GM12878 (cell line): Measurements from ENCODE around the gene SHFL. TPM values are rescaled to one million over a fixed set of nuclear protein-coding genes. Genes with fewer than 3 reads are reported as not detected.

ENCODE experiments used
- ATAC-seq: fragments of 200-7000 bp; cut with Tn5 transposase; 3 replicates; pipeline ENCODE4 v1.9.1; 2020; ENCODE audit warnings: mild to moderate bottlenecking, moderate library complexity
- BruUV-seq: library from RNA; stranded (reverse); fragments of 400-500 nt; replicated peaks from 2 replicates; lab custom pipeline; 2021; lab: Mats Ljungman, UMichigan
- CTCF ChIA-PET: fragments of 300-600 bp; sonication (Branson Sonifier 250); formaldehyde crosslinking; extraction: SDS; loops from one replicate; lab custom pipeline; 2021; ENCODE audit warnings: inconsistent platforms; lab: Yijun Ruan, JAX
- POLR2A ChIA-PET: fragments of 350-600 bp; formaldehyde crosslinking; extraction: SDS; loops from one replicate; lab custom pipeline; 2021; ENCODE audit warnings: inconsistent platforms; lab: Charles Lee
- RAD21 ChIA-PET: fragments of 300-600 bp; sonication (Branson Sonifier 250); formaldehyde crosslinking; loops from one replicate; lab custom pipeline; 2023; ENCODE audit warnings: antibody characterized with exemption; ENCODE audit not compliant: unreplicated experiment; lab: Charles Lee
- SMC1A ChIA-PET: fragments of 300-600 bp; sonication (Branson Sonifier 250); formaldehyde crosslinking; loops from one replicate; lab custom pipeline; 2023; ENCODE audit not compliant: unreplicated experiment, uncharacterized antibody; lab: Charles Lee
- DNase-seq: peaks from one replicate; pipeline ENCODE4 v3.0.0-alpha.2; 2011; ENCODE audit warnings: low read depth, low spot score
- FAIRE-seq: peaks from 3 replicates; lab custom pipeline; 2011; peaks lifted over from hg19 to GRCh38; lab: Jason Lieb, UNC
- H2AFZ ChIP-seq: 2 replicates; pipeline ENCODE4 v1.6.0; 2011; ENCODE audit warnings: low read depth, low read length, control low read depth; ENCODE audit not compliant: control insufficient read depth
- H3K27ac ChIP-seq: 2 replicates; pipeline ENCODE4 v1.5.1; 2011; ENCODE audit warnings: control low read depth; ENCODE audit not compliant: control insufficient read depth, insufficient read depth
- H3K27me3 ChIP-seq, 2 experiments: replicated peaks in 1 of 2; 2 replicates each; pipeline versions ENCODE4 v1.6.0 to v1.6.1; 2011; ENCODE audit warnings: low read length in 1 of 2; ENCODE audit not compliant: control insufficient read depth in 2 of 2, insufficient read depth in 2 of 2
- H3K36me3 ChIP-seq, 2 experiments: 2 replicates each; pipeline ENCODE4 v1.5.1; 2011; ENCODE audit warnings: low read length in 1 of 2; ENCODE audit not compliant: control insufficient read depth in 2 of 2, insufficient read depth in 2 of 2
- H3K4me1 ChIP-seq: 2 replicates; pipeline ENCODE4 v1.6.1; 2011; ENCODE audit warnings: mild to moderate bottlenecking, low read length, moderate library complexity, mixed read lengths; ENCODE audit not compliant: control insufficient read depth, insufficient read depth
- H3K4me2 ChIP-seq: 2 replicates; pipeline ENCODE4 v1.6.0; 2011; ENCODE audit warnings: control low read depth; ENCODE audit not compliant: control insufficient read depth, insufficient read depth
- H3K4me3 ChIP-seq: fragments of 200-600 bp; sonication (generic); 2 replicates; pipeline ENCODE4 v1.5.1; 2016
- H3K79me2 ChIP-seq: 2 replicates; pipeline ENCODE4 v1.6.0; 2011; ENCODE audit warnings: low read length; ENCODE audit not compliant: control insufficient read depth, insufficient read depth
- H3K9ac ChIP-seq: 2 replicates; pipeline ENCODE4 v1.8.0; 2011; ENCODE audit warnings: low read length, control low read depth, mixed read lengths; ENCODE audit not compliant: control insufficient read depth, insufficient read depth
- H3K9me3 ChIP-seq: replicated peaks from 3 replicates; pipeline ENCODE4 v1.5.1; 2011; ENCODE audit warnings: mild to moderate bottlenecking, low read length; ENCODE audit not compliant: control insufficient read depth, insufficient read depth
- H4K20me1 ChIP-seq: 2 replicates; pipeline ENCODE4 v1.6.0; 2011; ENCODE audit not compliant: control insufficient read depth, insufficient read depth
- CHD2 ChIP-seq: IDR thresholded peaks from 2 replicates; pipeline ENCODE4 v1.6.1; 2011; ENCODE audit warnings: low read depth, low read length, improper control_type of control experiment, borderline replicate concordance
- CREB1 ChIP-seq: IDR thresholded peaks from 2 replicates; pipeline ENCODE4 v1.6.1; 2012; ENCODE audit warnings: low read depth, mild to moderate bottlenecking, inconsistent platforms
- EP300 ChIP-seq, 2 experiments: fragments of 150-350 bp in 1 of 2; IDR thresholded peaks; 2 replicates each; pipeline ENCODE4 v1.6.1; 2011 to 2012; ENCODE audit warnings: low read depth in 2 of 2, low read length in 2 of 2, borderline replicate concordance in 1 of 2, improper control_type of control experiment in 1 of 2, inconsistent platforms in 1 of 2; ENCODE audit not compliant: control insufficient read depth in 1 of 2
- FOS ChIP-seq: IDR thresholded peaks from 3 replicates; pipeline ENCODE4 v1.6.1; 2011; ENCODE audit warnings: borderline replicate concordance; ENCODE audit not compliant: insufficient read length; ENCODE audit errors: extremely low read depth
- IKZF1 ChIP-seq: fragments of 450-650 bp; conservative IDR thresholded peaks from 2 replicates; pipeline ENCODE4 v1.6.1; 2017; ENCODE audit warnings: antibody characterized with exemption, mild to moderate bottlenecking
- IRF4 ChIP-seq: IDR thresholded peaks from 2 replicates; pipeline ENCODE4 v1.6.1; 2011; ENCODE audit warnings: low read depth, low read length
- LARP7 ChIP-seq: fragments of 450-650 bp; IDR thresholded peaks from 2 replicates; pipeline ENCODE4 v1.6.1; 2017; ENCODE audit warnings: mild to moderate bottlenecking
- MYC ChIP-seq: IDR thresholded peaks from 2 replicates; pipeline ENCODE4 v1.6.1; 2011; ENCODE audit warnings: mild to moderate bottlenecking, low read length, moderate library complexity, inconsistent platforms; ENCODE audit not compliant: insufficient read depth, insufficient replicate concordance, insufficient read length, severe bottlenecking
- SMAD1 ChIP-seq: fragments of 450-650 bp; IDR thresholded peaks from 2 replicates; pipeline ENCODE4 v1.6.1; 2018; ENCODE audit warnings: mild to moderate bottlenecking, low read depth; ENCODE audit not compliant: partially characterized antibody
- ZZZ3 ChIP-seq: IDR thresholded peaks from 2 replicates; pipeline ENCODE4 v1.6.1; 2011; ENCODE audit warnings: low read depth; ENCODE audit not compliant: control insufficient read depth, insufficient read length
- WGBS: methylation state at CpG from one replicate; pipeline ENCODE4 v1.1.6; 2016; ENCODE audit warnings: low lambda C conversion rate; ENCODE audit not compliant: insufficient replicate concordance, insufficient coverage; ENCODE audit errors: missing lambda C conversion rate; 5-methylcytosine and 5-hydroxymethylcytosine counted together
- in situ Hi-C: fragments of 300-500 bp; cut with MboI; formaldehyde crosslinking; loops from 9 replicates; pipeline ENCODE4 v1.14.3; 2018; ENCODE audit warnings: mixed read lengths
- intact Hi-C: fragments of 100-400 bp; cut with micrococcal nuclease; formaldehyde crosslinking; loops from one replicate; pipeline ENCODE4 v1.14.2; 2022; ENCODE audit not compliant: unreplicated experiment
- polyA plus RNA-seq, 11 experiments: library from polyadenylated mRNA; depleted of rRNA in 4 of 11; unstranded in 6 of 11; stranded (reverse) in 5 of 11; fragments of >200 nt; fragmentation: Nextera tagmentation in 4 of 11; fragmentation: Illumina TruSeq in 1 of 11; extraction: Ambion mirVana in 4 of 11; extraction: Trizol in 1 of 11; gene quantifications; 1 replicate in 1 of 11; 2 replicates in 10 of 11; pipeline versions ENCODE4 v1.2.1 to v1.2.3, GENCODE V29; 2011 to 2016; ENCODE audit warnings: inconsistent platforms in 2 of 11, missing spikeins in 2 of 11, low read depth in 1 of 11
- total RNA-seq, 4 experiments: library from RNA; depleted of rRNA in 3 of 4; stranded (reverse); fragments of >200 nt in 3 of 4; fragmentation: Illumina TruSeq in 1 of 4; extraction: Trizol in 1 of 4; gene quantifications; 2 replicates each; pipeline versions ENCODE4 v1.2.1 to v1.2.3, GENCODE V29; 2013 to 2021
- TF ChIP-seq, protein P1 (sequence below): fragments of 450-650 bp; IDR thresholded peaks from 2 replicates; pipeline ENCODE4 v1.6.1; 2017; ENCODE audit warnings: mild to moderate bottlenecking, moderate library complexity

The SHFL gene
- total and polyA plus RNA-seq, 10 of the 15 experiments (the other 5 are each of a cell fraction or from before 2014, with no cell fraction given), result 8.0 to 83.8 (median 40.7) TPM

DNA sequence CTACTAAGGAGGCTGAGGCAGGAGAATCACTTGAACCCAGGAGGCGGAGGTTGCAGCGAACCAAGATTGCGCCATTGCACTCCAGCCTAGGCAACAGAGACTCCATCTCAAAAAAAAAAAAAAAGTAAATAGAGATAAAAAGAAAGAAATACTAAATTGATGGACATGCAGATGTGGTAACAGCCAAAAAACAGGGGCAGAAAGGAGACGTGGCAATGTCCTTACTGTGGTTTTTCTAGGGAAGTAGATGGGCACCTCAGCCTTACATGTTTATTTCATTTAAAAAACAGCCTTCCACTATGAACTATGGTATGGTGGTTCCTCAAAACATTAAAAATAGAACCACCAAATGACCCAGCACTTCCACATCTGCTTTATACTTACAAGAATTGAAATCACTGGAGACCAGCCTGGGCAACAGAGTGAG, 40.1 kb downstream of the SHFL start:
- H3K9ac ChIP-seq, result no peak overlapping the region
- H4K20me1 ChIP-seq, result no peaks in the 10 kb centered on the region
- intact Hi-C loops (no loop called here), in situ Hi-C loops (no loop called here)
- peaks cover 0 to 15% of the 10 kb centered on the region in 2 experiments for H3K36me3 ChIP-seq
- 69% methylated on average over 3 of the region's 4 CpGs for WGBS
- POLR2A ChIA-PET, result no interaction called here
- FAIRE-seq, result no peak
- no peak overlapping the region for H3K4me3 ChIP-seq
- DNase-seq, result no peak
- RAD21 ChIA-PET, result no interaction called here
- no peaks in the 10 kb centered on the region for H3K9me3 ChIP-seq
- ATAC-seq, result no peak
- H2AFZ ChIP-seq, result no peak overlapping the region
- TF ChIP-seq IRF4, result no peak
- no peak for TF ChIP-seq EP300 (IDR thresholded peaks at IDR 0.05; ENCODE audit: borderline replicate concordance in 1 of 2, control insufficient read depth in 1 of 2, low read depth in 2 of 2, low read length in 2 of 2)
- CTCF ChIA-PET, result no interaction called here
- H3K4me1 ChIP-seq, result no peaks in the 10 kb centered on the region
- BruUV-seq, result no TSS peak
- H3K4me2 ChIP-seq, result no peak overlapping the region
- SMC1A ChIA-PET, result no interaction called here
- H3K27ac ChIP-seq, result no peak overlapping the region
- no peaks in the 10 kb centered on the region for H3K27me3 ChIP-seq
- no peaks in the 10 kb centered on the region for H3K79me2 ChIP-seq

DNA sequence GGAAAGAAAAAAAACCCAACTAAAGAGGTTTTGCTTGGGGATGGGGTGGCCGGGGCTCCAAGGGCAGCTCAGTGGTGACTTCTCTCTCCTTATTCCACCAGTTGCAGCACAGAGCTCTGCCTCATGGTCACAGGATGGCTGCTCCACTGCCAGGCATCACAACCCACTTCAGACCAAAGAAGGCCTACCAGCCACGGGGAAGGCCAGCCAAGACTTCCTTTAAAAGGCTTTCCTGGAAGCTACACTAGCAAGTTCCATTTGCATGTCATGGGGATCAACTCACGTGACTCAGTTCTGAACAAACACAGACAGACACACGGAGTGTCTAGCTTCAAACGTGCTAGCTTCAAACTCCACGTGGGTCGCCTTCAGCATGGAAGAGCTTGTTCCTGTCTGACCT, 46.8 kb downstream of the SHFL start:
- Histone ChIP-seq H3K27me3 (no peaks in the 10 kb centered on the region), H3K9me3 (no peaks in the 10 kb centered on the region), H3K36me3 (peaks cover 42% of the 10 kb centered on the region in 2 experiments), H3K4me1 (no peaks in the 10 kb centered on the region), H4K20me1 (no peaks in the 10 kb centered on the region), H3K9ac (no peak overlapping the region), H3K27ac (no peak overlapping the region), H3K4me3 (no peak overlapping the region), H2AFZ (no peak overlapping the region), H3K79me2 (no peaks in the 10 kb centered on the region), H3K4me2 (no peak overlapping the region)
- FAIRE-seq (no peak), DNase-seq (no peak), ATAC-seq (no peak)
- CTCF ChIA-PET, result interaction anchor here (0.7 to 3.0 kb wide), 3 partner anchors 12 to 117 kb away, joined by 3 to 12 read pairs (median 3); partner anchors contain the start of gene EIF3G
- in situ Hi-C loops (no loop called here), intact Hi-C loops (no loop called here)
- no TSS peak for BruUV-seq
- WGBS, result 78% methylated on average over 7 of the region's 7 CpGs
- RAD21 ChIA-PET, result interaction anchor here (1.0 kb wide), 1 partner anchor 117 kb away, joined by 4 read pairs; no protein-coding TSS in a partner anchor
- SMC1A ChIA-PET, result interaction anchor here (1.2 kb wide), 1 partner anchor 117 kb away, joined by 3 read pairs; no protein-coding TSS in a partner anchor
- POLR2A ChIA-PET, result interaction anchor here (0.7 kb wide), 2 partner anchors 87 to 204 kb away, joined by 3 to 4 read pairs; no protein-coding TSS in a partner anchor
- TF ChIP-seq, protein P1, sequence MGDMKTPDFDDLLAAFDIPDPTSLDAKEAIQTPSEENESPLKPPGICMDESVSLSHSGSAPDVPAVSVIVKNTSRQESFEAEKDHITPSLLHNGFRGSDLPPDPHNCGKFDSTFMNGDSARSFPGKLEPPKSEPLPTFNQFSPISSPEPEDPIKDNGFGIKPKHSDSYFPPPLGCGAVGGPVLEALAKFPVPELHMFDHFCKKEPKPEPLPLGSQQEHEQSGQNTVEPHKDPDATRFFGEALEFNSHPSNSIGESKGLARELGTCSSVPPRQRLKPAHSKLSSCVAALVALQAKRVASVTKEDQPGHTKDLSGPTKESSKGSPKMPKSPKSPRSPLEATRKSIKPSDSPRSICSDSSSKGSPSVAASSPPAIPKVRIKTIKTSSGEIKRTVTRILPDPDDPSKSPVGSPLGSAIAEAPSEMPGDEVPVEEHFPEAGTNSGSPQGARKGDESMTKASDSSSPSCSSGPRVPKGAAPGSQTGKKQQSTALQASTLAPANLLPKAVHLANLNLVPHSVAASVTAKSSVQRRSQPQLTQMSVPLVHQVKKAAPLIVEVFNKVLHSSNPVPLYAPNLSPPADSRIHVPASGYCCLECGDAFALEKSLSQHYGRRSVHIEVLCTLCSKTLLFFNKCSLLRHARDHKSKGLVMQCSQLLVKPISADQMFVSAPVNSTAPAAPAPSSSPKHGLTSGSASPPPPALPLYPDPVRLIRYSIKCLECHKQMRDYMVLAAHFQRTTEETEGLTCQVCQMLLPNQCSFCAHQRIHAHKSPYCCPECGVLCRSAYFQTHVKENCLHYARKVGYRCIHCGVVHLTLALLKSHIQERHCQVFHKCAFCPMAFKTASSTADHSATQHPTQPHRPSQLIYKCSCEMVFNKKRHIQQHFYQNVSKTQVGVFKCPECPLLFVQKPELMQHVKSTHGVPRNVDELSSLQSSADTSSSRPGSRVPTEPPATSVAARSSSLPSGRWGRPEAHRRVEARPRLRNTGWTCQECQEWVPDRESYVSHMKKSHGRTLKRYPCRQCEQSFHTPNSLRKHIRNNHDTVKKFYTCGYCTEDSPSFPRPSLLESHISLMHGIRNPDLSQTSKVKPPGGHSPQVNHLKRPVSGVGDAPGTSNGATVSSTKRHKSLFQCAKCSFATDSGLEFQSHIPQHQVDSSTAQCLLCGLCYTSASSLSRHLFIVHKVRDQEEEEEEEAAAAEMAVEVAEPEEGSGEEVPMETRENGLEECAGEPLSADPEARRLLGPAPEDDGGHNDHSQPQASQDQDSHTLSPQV, result no peak
- TF ChIP-seq ZZZ3 (no peak), LARP7 (no peak), CREB1 (no peak), CHD2 (no peak), IKZF1 (no peak), SMAD1 (no peak), FOS (no peak), MYC (no peak)
